Coronary artery (tissue), 2 donors: ENCODE results near the gene ZFP69.
"Not testable (repeated sequence)": the region's sequence is repeated elsewhere in the genome, so short reads cannot be mapped to it uniquely, and the experiment has no call there.

Experiments
- DNase-seq: peaks from one replicate; pipeline ENCODE4 v3.0.0-alpha.2; 2017; ENCODE audit warnings: low spot score
- H3K27ac ChIP-seq, 2 donors: fragments of 200-600 bp; sonication (generic); one replicate each; pipeline ENCODE4 v1.5.1; 2016 to 2019
- H3K4me3 ChIP-seq: fragments of 200-600 bp; sonication (generic); 2 replicates; pipeline ENCODE4 v1.5.1; 2016; ENCODE audit warnings: mild to moderate bottlenecking, moderate library complexity
- TF ChIP-seq, protein P1 (sequence below): fragments of 200-600 bp; sonication (generic); IDR thresholded peaks from one replicate; pipeline ENCODE4 v1.5.1; 2019; ENCODE audit warnings: antibody characterized with exemption

ZFP69 gene

DNA sequence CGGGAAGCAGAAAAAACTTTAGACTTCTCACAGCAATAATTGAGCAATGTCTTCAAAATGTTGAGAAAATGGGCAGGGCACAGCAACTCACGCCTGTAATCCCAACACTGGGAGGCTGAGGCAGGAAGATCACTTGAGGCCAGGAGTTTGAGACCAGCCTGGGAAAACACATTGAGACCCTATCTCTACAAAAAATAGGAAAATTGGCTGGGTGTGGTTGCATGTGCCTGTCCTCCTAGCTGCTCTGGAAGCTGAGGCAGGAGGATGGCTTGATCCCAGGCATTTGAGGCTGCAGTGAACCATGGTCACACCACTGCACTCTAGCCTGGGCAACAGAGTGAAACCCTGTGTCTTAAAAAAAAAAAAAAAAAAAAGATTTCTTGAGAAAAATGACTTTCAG, 7.8 kb upstream of the ZFP69 start:
- TF ChIP-seq, protein P1, sequence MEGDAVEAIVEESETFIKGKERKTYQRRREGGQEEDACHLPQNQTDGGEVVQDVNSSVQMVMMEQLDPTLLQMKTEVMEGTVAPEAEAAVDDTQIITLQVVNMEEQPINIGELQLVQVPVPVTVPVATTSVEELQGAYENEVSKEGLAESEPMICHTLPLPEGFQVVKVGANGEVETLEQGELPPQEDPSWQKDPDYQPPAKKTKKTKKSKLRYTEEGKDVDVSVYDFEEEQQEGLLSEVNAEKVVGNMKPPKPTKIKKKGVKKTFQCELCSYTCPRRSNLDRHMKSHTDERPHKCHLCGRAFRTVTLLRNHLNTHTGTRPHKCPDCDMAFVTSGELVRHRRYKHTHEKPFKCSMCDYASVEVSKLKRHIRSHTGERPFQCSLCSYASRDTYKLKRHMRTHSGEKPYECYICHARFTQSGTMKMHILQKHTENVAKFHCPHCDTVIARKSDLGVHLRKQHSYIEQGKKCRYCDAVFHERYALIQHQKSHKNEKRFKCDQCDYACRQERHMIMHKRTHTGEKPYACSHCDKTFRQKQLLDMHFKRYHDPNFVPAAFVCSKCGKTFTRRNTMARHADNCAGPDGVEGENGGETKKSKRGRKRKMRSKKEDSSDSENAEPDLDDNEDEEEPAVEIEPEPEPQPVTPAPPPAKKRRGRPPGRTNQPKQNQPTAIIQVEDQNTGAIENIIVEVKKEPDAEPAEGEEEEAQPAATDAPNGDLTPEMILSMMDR = no peak
- H3K4me3 ChIP-seq = no peak overlapping the region
- DNase-seq = no peak
- H3K27ac ChIP-seq = no peak overlapping the region

- DNase-seq = no peak
- Histone ChIP-seq H3K27ac (no peak overlapping the region), H3K4me3 (no peak overlapping the region)
- TF ChIP-seq, protein P1 = no peak
Measured at GRCh38 chr1:40475268-40475667, 1.8 kb upstream of the ZFP69 start.

DNA sequence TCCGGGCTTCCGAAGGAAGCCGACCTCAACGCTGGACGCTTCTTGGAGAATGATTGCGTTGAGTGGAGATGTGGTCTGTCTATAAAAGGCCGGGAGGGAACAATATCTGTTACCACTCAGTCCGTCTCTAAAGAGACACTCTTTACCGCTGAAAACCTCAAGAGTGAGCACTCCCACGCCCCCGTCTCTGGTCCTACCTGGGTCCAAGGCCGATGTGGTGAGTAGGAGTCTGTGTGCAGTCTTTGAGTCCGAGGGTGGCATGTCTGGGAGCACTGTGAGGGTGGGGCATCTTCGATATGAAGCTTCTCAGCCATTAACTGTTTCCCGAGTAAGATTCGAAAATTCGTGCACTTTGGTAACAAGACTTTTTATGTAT, 576 bp downstream of the ZFP69 start:
- H3K27ac ChIP-seq = peak overlapping the region; percentile 51 to 81
- TF ChIP-seq, protein P1 = no peak
- DNase-seq = no peak
- H3K4me3 ChIP-seq = peak overlapping the region; percentile 92

- DNase-seq = no peak
- Histone ChIP-seq H3K4me3 (peak overlapping the region; percentile 92), H3K27ac (peak overlapping the region; percentile 51 to 81)
- TF ChIP-seq, protein P1 = no peak
Measured at GRCh38 chr1:40478276-40478675, 1.2 kb downstream of the ZFP69 start.

GRCh38 chr1:40479156-40479555, 2.1 kb downstream of the ZFP69 start:
- no peak overlapping the region for H3K27ac ChIP-seq
- H3K4me3 ChIP-seq = no peak overlapping the region
- no peak for DNase-seq
- TF ChIP-seq, protein P1 = no peak

DNA sequence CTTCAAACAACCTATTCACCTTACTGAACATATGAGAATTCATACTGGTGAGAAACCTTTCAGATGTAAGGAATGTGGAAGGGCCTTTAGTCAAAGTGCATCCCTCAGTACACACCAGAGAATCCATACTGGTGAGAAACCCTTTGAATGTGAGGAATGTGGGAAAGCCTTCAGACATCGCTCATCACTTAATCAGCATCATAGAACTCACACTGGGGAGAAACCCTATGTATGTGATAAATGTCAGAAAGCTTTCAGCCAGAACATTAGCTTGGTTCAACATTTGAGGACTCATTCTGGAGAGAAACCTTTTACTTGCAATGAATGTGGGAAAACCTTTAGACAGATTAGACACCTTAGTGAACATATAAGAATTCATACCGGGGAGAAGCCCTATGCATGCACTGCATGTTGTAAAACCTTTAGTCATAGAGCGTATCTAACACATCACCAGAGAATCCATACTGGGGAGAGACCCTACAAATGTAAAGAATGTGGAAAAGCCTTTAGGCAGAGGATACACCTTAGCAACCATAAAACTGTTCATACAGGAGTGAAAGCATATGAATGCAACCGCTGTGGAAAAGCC, 18.3 kb downstream of the ZFP69 start:
- TF ChIP-seq, protein P1 = no peak
- DNase-seq = no peak
- Histone ChIP-seq H3K4me3 (no peak overlapping the region), H3K27ac (no peak overlapping the region)

GRCh38 chr1:40502651-40503050, 25.6 kb downstream of the ZFP69 start:
- H3K27ac ChIP-seq, DNase-seq, H3K4me3 ChIP-seq: not testable (repeated sequence)
